ENCODE results near the gene SAMD9L. TPM values are rescaled to one million over a fixed set of nuclear protein-coding genes. Genes with fewer than 3 reads are reported as not detected.

Gene SAMD9L
- total RNA-seq, 2 donors from 2014 or later: 11.5 to 13.4 TPM

GRCh38 chr7:93092757-93093370 lies 55.3 kb downstream of the SAMD9L start:
- intact Hi-C loops (cut with DNase I): no loop called here

More at GRCh38 chr7:93092757-93093370, 55.3 kb downstream of the SAMD9L start:
- no peak for DNase-seq (ENCODE audit: low spot score)

Other genes starting within 250 kb of the SAMD9L start
- 10 to 100 TPM in 1 of 2 donors, 1 to 10 TPM in 1; 8.5 to 10.3 TPM for gene SAMD9, start 30.4 kb downstream of the SAMD9L start, total RNA-seq
- gene HEPACAM2, start 78.1 kb upstream of the SAMD9L start, total RNA-seq: not detected
- 10 to 100 TPM; 25.7 to 25.8 TPM for gene VPS50, start 84.0 kb upstream of the SAMD9L start, total RNA-seq